NCI-H524 treated with DMSO at 0.1 percent for 48 hours (cell line): ENCODE measurements around the gene ITGB5.
A peak's percentile ranks its signal among the peaks of the same experiment; 100 is the strongest.
"Not testable (repeated sequence)": the region's sequence is repeated elsewhere in the genome, so short reads cannot be mapped to it uniquely, and the experiment has no call there.

ENCODE experiments used
- DNase-seq: peaks from one replicate; lab custom pipeline; 2025; lab: John Stamatoyannopoulos, UW

ITGB5 gene

GRCh38 chr3:124788254-124788745, 98.9 kb downstream of the ITGB5 start:
- DNase-seq: no peak

- DNase-seq: no peak
These were observed 99.5 kb downstream of the ITGB5 start for GRCh38 chr3:124787476-124788195.

GRCh38 chr3:124786511-124787241, 100.5 kb downstream of the ITGB5 start:
- no peak for DNase-seq

- no peak for DNase-seq
These were observed 101.2 kb downstream of the ITGB5 start for GRCh38 chr3:124785973-124786372.

- DNase-seq: no peak
These were observed 102.3 kb downstream of the ITGB5 start for GRCh38 chr3:124784686-124785382.

- DNase-seq: no peak
These were observed 103.5 kb downstream of the ITGB5 start for GRCh38 chr3:124783696-124784095.

GRCh38 chr3:124782377-124782712, 104.8 kb downstream of the ITGB5 start:
- not testable (repeated sequence) for DNase-seq

GRCh38 chr3:124781476-124782376, 105.4 kb downstream of the ITGB5 start:
- DNase-seq: no peak

GRCh38 chr3:124780761-124781475, 106.2 kb downstream of the ITGB5 start:
- DNase-seq: no peak

- no peak for DNase-seq
These were observed 106.8 kb downstream of the ITGB5 start for GRCh38 chr3:124780356-124780755.

GRCh38 chr3:124779751-124780191, 107.4 kb downstream of the ITGB5 start:
- DNase-seq: no peak

- DNase-seq: no peak
These were observed 108.0 kb downstream of the ITGB5 start for GRCh38 chr3:124779116-124779515.

- no peak for DNase-seq
These were observed 109.2 kb downstream of the ITGB5 start for GRCh38 chr3:124777762-124778470.

- DNase-seq: no peak
These were observed 110.3 kb downstream of the ITGB5 start for GRCh38 chr3:124776856-124777255.

- DNase-seq: peak; percentile 95
These were observed 111.3 kb downstream of the ITGB5 start for GRCh38 chr3:124775877-124776276.

- no peak for DNase-seq
These were observed 112.2 kb downstream of the ITGB5 start for GRCh38 chr3:124774841-124775402.

- no peak for DNase-seq
These were observed 112.8 kb downstream of the ITGB5 start for GRCh38 chr3:124774327-124774718.

- DNase-seq: peak; percentile 60
These were observed 113.5 kb downstream of the ITGB5 start for GRCh38 chr3:124773351-124774326.
